Activated CD4-positive, alpha-beta memory T cell treated with anti-CD3 and anti-CD28 coated beads, Interleukin-2, amount 10 ng/mL, durations not matched to agents 7 days and 5 days (primary cell): ENCODE results near the gene SMYD1. TPM values are rescaled to one million over a fixed set of nuclear protein-coding genes. Genes with fewer than 3 reads are reported as not detected.

Experiments used
- CTCF ChIA-PET: fragments of 350-600 bp; sonication (Branson Sonifier 250); formaldehyde crosslinking; loops from one replicate; lab custom pipeline; 2021; ENCODE audit warnings: antibody characterized with exemption, inconsistent platforms; lab: Charles Lee
- POLR2A ChIA-PET: fragments of 350-600 bp; sonication (Branson Sonifier 250); formaldehyde crosslinking; loops from one replicate; lab custom pipeline; 2021; ENCODE audit warnings: antibody characterized with exemption; lab: Charles Lee
- DNase-seq: peaks from one replicate; pipeline ENCODE4 v3.0.0-alpha.2; 2020
- H3K27ac Mint-ChIP-seq: one replicate; pipeline ENCODE4 v1.8.0; 2021; ENCODE audit warnings: mild to moderate bottlenecking, mixed read lengths
- H3K27me3 Mint-ChIP-seq: one replicate; pipeline ENCODE4 v1.8.0; 2021; ENCODE audit warnings: mixed read lengths
- H3K36me3 Mint-ChIP-seq: one replicate; pipeline ENCODE4 v1.8.0; 2021; ENCODE audit warnings: low read depth, mixed read lengths
- H3K4me1 Mint-ChIP-seq: one replicate; pipeline ENCODE4 v1.8.0; 2021; ENCODE audit warnings: mixed read lengths
- H3K4me3 Mint-ChIP-seq: one replicate; pipeline ENCODE4 v1.8.0; 2021; ENCODE audit warnings: mild to moderate bottlenecking, mixed read lengths
- H3K9me3 Mint-ChIP-seq: one replicate; pipeline ENCODE4 v1.8.0; 2021; ENCODE audit warnings: mixed read lengths
- total RNA-seq, 2 experiments: library from RNA; stranded (reverse); gene quantifications; one replicate each; pipeline ENCODE4 v1.2.3, GENCODE V29; 2021

Gene SMYD1
- total RNA-seq, 2 experiments from 2014 or later = not detected

GRCh38 chr2:88096708-88097107, 29.1 kb downstream of the SMYD1 start:
- no peak overlapping the region for H3K27ac Mint-ChIP-seq
- no peak overlapping the region for H3K4me3 Mint-ChIP-seq
- CTCF ChIA-PET = interaction anchor here (0.7 to 1.4 kb wide), 2 partner anchors 15 to 36 kb away, joined by 3 to 4 read pairs; no protein-coding TSS in a partner anchor
- POLR2A ChIA-PET = no interaction called here
- H3K27me3 Mint-ChIP-seq = peaks cover 1% of the 10 kb centered on the region
- no peaks in the 10 kb centered on the region for H3K36me3 Mint-ChIP-seq
- no peaks in the 10 kb centered on the region for H3K9me3 Mint-ChIP-seq
- DNase-seq = no peak
- no peaks in the 10 kb centered on the region for H3K4me1 Mint-ChIP-seq

- Mint-ChIP-seq H3K27me3 (peaks cover 1% of the 10 kb centered on the region), H3K4me3 (no peak overlapping the region), H3K9me3 (no peaks in the 10 kb centered on the region), H3K4me1 (no peaks in the 10 kb centered on the region), H3K36me3 (no peaks in the 10 kb centered on the region), H3K27ac (no peak overlapping the region)
- ChIA-PET CTCF (no interaction called here), POLR2A (no interaction called here)
- DNase-seq = no peak
Measured at GRCh38 chr2:88097192-88097591, 29.6 kb downstream of the SMYD1 start.

DNA sequence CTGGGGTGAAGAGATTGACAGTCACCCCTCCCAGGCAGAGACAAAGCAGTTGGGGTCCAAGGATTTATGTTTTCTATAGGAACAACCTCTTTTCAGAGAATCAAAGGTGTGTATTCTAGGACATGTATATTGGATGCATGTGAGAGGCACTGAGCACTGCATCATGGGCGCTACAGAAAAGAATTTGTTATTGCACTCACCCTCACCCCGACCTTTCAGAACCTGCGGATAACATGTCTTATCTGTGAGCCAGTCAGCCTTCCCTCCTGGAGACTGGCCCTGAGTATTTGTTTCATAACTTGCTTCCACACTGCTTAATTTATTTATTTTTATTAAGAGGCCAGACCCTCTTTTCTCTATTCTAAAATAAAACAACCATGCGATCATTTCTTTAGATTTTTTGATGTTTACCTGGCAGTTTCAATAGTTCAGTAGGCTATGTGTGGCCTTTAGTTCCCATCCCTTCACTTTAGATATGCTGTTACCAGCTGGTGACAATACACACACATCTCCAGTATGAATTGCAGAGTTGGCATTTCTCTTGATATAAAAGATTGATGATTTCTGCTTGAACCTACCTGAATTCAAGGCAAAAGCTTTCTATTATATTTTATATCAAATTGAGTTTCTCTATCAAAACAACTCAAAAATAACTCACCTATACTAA, 30.4 kb downstream of the SMYD1 start:
- POLR2A ChIA-PET = no interaction called here
- Mint-ChIP-seq H3K4me3 (no peak overlapping the region), H3K9me3 (no peaks in the 10 kb centered on the region), H3K36me3 (no peaks in the 10 kb centered on the region), H3K27me3 (peaks cover 1% of the 10 kb centered on the region), H3K27ac (no peak overlapping the region), H3K4me1 (no peaks in the 10 kb centered on the region)
- CTCF ChIA-PET = no interaction called here
- no peak for DNase-seq

DNA sequence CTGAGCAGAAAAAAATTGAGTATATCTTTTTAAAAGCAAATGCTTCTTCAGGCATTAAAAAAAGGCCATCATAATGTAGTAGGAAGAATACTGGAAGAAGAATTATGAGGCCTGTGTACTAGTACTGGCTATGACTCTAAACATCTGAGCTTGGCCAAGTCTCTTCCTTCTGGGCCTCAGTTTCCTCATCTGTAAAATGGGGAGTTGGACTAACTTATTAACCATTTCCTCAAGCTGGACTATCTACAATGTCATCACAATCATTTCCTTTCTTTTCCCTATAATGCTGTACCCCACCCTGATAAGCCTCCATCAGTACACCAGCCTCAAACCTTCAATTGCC, 30.9 kb downstream of the SMYD1 start:
- Mint-ChIP-seq H3K36me3 (no peaks in the 10 kb centered on the region), H3K9me3 (no peaks in the 10 kb centered on the region), H3K27me3 (peaks cover 3% of the 10 kb centered on the region), H3K4me3 (no peak overlapping the region), H3K4me1 (no peaks in the 10 kb centered on the region), H3K27ac (no peak overlapping the region)
- DNase-seq = no peak
- POLR2A ChIA-PET = no interaction called here
- CTCF ChIA-PET = no interaction called here

DNA sequence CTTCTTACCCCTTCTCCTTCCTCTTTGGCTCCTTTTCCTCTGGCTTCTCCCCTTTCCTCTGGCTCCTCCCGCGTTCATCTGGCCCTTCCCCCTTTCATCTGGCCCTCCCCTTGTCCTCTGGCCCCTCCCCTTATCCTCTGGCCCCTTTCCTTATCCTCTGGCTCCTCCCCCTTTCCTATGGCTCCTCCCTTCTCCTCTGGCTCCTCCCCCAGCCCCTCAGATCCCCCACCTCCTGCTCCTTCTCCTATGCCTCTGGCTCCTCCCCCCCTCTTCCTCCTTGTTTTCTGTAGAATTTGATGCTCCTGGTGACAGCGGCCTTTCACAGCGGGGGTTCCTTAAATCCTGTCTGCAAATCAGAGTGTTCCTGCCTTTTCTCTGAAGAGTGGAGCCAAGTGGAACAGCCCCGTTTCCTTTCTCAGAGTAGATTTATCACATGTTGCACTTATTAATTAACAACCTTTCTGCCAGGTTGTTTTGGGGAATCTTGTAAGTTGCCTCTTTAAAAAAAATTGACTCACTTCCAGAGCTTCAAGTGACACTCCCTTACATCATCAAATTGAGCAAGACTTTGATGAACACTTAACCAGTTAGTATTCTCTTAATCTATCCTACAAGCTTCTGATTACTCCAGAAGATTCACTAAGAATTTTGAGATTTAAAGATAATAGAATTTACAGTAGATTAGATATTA, 32.3 kb downstream of the SMYD1 start:
- ChIA-PET CTCF (no interaction called here), POLR2A (no interaction called here)
- Mint-ChIP-seq H3K27ac (no peak overlapping the region), H3K9me3 (no peaks in the 10 kb centered on the region), H3K27me3 (peaks cover 1% of the 10 kb centered on the region), H3K36me3 (no peaks in the 10 kb centered on the region), H3K4me1 (no peaks in the 10 kb centered on the region), H3K4me3 (no peak overlapping the region)
- DNase-seq = no peak

- POLR2A ChIA-PET = no interaction called here
- Mint-ChIP-seq H3K4me3 (no peak overlapping the region), H3K4me1 (no peaks in the 10 kb centered on the region), H3K9me3 (no peaks in the 10 kb centered on the region), H3K36me3 (no peaks in the 10 kb centered on the region), H3K27ac (no peak overlapping the region), H3K27me3 (peaks cover 1% of the 10 kb centered on the region)
- no peak for DNase-seq
- CTCF ChIA-PET = no interaction called here
Measured at GRCh38 chr2:88100489-88100858, 32.8 kb downstream of the SMYD1 start.

GRCh38 chr2:88108796-88109195, 41.2 kb downstream of the SMYD1 start:
- POLR2A ChIA-PET = no interaction called here
- no peak overlapping the region for H3K4me3 Mint-ChIP-seq
- CTCF ChIA-PET = interaction anchor here (1.3 kb wide), 1 partner anchor 49 kb away, joined by 4 read pairs; no protein-coding TSS in a partner anchor
- no peak for DNase-seq
- no peaks in the 10 kb centered on the region for H3K9me3 Mint-ChIP-seq
- no peaks in the 10 kb centered on the region for H3K36me3 Mint-ChIP-seq
- H3K27me3 Mint-ChIP-seq = peaks cover 2% of the 10 kb centered on the region
- no peak overlapping the region for H3K27ac Mint-ChIP-seq
- no peaks in the 10 kb centered on the region for H3K4me1 Mint-ChIP-seq

DNA sequence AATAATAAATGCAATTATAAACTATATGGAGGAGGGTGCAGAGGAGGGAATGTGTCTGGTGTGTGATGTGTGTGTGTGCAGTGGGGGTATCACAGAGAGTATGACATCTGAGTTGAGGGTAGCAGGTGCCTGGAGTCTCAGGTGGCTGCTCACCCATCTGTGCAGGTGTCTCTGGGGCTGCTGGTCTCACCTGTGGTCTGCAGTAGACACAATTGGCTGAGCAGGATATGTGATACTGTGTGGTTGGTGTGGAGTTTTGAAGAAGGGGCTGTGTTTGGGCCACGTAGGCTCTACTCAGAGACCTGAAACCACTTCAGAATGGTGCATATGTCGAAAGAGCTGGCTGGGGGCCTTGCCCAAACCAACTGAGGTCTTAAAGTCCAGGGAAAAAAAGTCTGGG, 43.2 kb downstream of the SMYD1 start:
- ChIA-PET CTCF (no interaction called here), POLR2A (no interaction called here)
- no peak for DNase-seq
- Mint-ChIP-seq H3K27me3 (peaks cover 2% of the 10 kb centered on the region), H3K4me3 (no peak overlapping the region), H3K36me3 (no peaks in the 10 kb centered on the region), H3K4me1 (no peaks in the 10 kb centered on the region), H3K27ac (no peak overlapping the region), H3K9me3 (no peaks in the 10 kb centered on the region)

- Mint-ChIP-seq H3K4me3 (no peak overlapping the region), H3K27me3 (peaks cover 4% of the 10 kb centered on the region), H3K4me1 (no peaks in the 10 kb centered on the region), H3K36me3 (no peaks in the 10 kb centered on the region), H3K27ac (no peak overlapping the region), H3K9me3 (no peaks in the 10 kb centered on the region)
- POLR2A ChIA-PET = no interaction called here
- no peak for DNase-seq
- CTCF ChIA-PET = no interaction called here
Measured at GRCh38 chr2:88113069-88113468, 45.4 kb downstream of the SMYD1 start.

DNA sequence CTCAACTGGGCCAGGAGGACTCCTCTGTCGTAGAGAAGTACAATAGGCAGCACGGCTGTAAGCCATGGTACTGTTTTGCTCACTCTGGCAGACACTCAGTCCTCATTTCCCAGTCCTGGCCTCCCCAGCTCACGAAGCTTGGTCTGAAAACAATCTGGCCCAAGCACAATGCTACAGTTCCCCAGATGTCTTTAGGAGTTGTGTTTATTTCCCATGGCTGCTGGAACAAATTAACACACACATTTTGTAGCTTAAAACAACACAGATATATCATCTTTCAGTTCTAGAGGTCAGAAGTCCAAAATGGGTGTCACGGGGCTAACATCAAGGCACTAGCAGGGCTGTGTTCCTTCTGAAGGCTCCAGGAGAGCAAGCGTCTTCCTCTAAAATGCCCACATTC, 47.3 kb downstream of the SMYD1 start:
- no peaks in the 10 kb centered on the region for H3K4me1 Mint-ChIP-seq
- H3K27ac Mint-ChIP-seq = no peak overlapping the region
- CTCF ChIA-PET = no interaction called here
- DNase-seq = no peak
- no peaks in the 10 kb centered on the region for H3K9me3 Mint-ChIP-seq
- no peaks in the 10 kb centered on the region for H3K36me3 Mint-ChIP-seq
- POLR2A ChIA-PET = no interaction called here
- H3K4me3 Mint-ChIP-seq = no peak overlapping the region
- peaks cover 6% of the 10 kb centered on the region for H3K27me3 Mint-ChIP-seq

DNA sequence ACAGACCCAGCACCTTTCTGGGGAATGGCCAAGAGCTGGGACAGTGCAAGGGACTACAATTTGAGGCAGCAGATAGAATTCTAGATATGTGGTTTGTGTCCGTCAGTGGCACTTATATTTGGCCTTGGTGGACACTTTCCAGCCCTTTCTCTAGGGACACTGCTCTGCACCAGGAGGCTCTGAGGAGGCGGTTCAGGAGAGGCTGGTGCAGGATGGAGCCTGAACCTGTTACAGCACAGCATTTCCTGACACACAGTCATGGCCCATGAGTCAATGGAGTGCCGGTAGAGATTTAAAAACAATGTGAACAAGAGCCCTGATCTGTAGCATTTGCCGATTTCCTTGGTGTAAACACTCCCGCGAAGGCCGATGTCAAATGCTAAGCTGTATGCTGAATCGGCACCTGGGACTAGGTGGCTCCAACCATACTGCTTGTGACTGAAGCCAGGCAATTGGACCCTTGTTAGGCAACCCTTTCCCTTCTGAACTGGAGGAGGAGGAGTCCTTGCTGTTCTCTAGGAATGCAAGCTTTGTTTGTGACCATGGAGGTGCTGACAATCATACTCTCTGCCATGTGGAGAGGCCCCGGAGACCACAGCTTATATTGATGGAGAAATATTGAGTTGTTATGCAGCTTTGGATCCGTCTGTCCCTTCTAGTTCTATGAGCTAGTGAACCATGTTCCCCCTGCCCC, 48.3 kb downstream of the SMYD1 start:
- no peak for DNase-seq
- Mint-ChIP-seq H3K27me3 (peaks cover 6% of the 10 kb centered on the region), H3K9me3 (no peaks in the 10 kb centered on the region), H3K4me3 (no peak overlapping the region), H3K4me1 (no peaks in the 10 kb centered on the region), H3K36me3 (no peaks in the 10 kb centered on the region), H3K27ac (no peak overlapping the region)
- ChIA-PET CTCF (no interaction called here), POLR2A (no interaction called here)

GRCh38 chr2:88116669-88117432, 49.2 kb downstream of the SMYD1 start:
- CTCF ChIA-PET = no interaction called here

GRCh38 chr2:88117973-88118372, 50.3 kb downstream of the SMYD1 start:
- Mint-ChIP-seq H3K4me3 (no peak overlapping the region), H3K27ac (no peak overlapping the region), H3K36me3 (no peaks in the 10 kb centered on the region), H3K27me3 (peaks cover 10% of the 10 kb centered on the region), H3K9me3 (no peaks in the 10 kb centered on the region), H3K4me1 (no peaks in the 10 kb centered on the region)
- no peak for DNase-seq
- CTCF ChIA-PET = no interaction called here
- POLR2A ChIA-PET = no interaction called here

More at GRCh38 chr2:88116669-88117432, 49.2 kb downstream of the SMYD1 start:
- H3K9me3 Mint-ChIP-seq = no peaks in the 10 kb centered on the region
- no peaks in the 10 kb centered on the region for H3K36me3 Mint-ChIP-seq
- POLR2A ChIA-PET = no interaction called here
- DNase-seq = no peak
- H3K4me3 Mint-ChIP-seq = no peak overlapping the region
- peaks cover 10% of the 10 kb centered on the region for H3K27me3 Mint-ChIP-seq
- H3K4me1 Mint-ChIP-seq = no peaks in the 10 kb centered on the region
- no peak overlapping the region for H3K27ac Mint-ChIP-seq
